Activated CD4-positive, alpha-beta T cell treated with anti-CD3 and anti-CD28 coated beads, Interleukin-2, amount 10 ng/mL, durations not matched to agents 7 days and 5 days (primary cell): Measurements from ENCODE around the gene RTL9. TPM values are rescaled to one million over a fixed set of nuclear protein-coding genes. Genes with fewer than 3 reads are reported as not detected.
"Not testable (repeated sequence)": the region's sequence is repeated elsewhere in the genome, so short reads cannot be mapped to it uniquely, and the experiment has no call there.

Experiments used
- CTCF ChIA-PET: fragments of 350-600 bp; sonication (Branson Sonifier 250); formaldehyde crosslinking; loops from one replicate; lab custom pipeline; 2021; ENCODE audit warnings: antibody characterized with exemption; lab: Charles Lee
- POLR2A ChIA-PET: fragments of 350-600 bp; sonication (Branson Sonifier 250); formaldehyde crosslinking; loops from one replicate; lab custom pipeline; 2021; ENCODE audit warnings: antibody characterized with exemption; lab: Charles Lee
- DNase-seq: peaks from one replicate; pipeline ENCODE4 v3.0.0-alpha.2; 2020
- H3K27ac Mint-ChIP-seq: one replicate; pipeline ENCODE4 v1.8.0; 2021; ENCODE audit warnings: mild to moderate bottlenecking, moderate library complexity, mixed read lengths
- H3K27me3 Mint-ChIP-seq: one replicate; pipeline ENCODE4 v1.8.0; 2021; ENCODE audit warnings: mixed read lengths
- H3K36me3 Mint-ChIP-seq: one replicate; pipeline ENCODE4 v1.8.0; 2021; ENCODE audit warnings: low read depth, mixed read lengths
- H3K4me1 Mint-ChIP-seq: one replicate; pipeline ENCODE4 v1.8.0; 2021; ENCODE audit warnings: mixed read lengths
- H3K4me3 Mint-ChIP-seq: one replicate; pipeline ENCODE4 v1.8.0; 2021; ENCODE audit warnings: mild to moderate bottlenecking, moderate library complexity, mixed read lengths
- H3K9me3 Mint-ChIP-seq: one replicate; pipeline ENCODE4 v1.8.0; 2021; ENCODE audit warnings: mixed read lengths
- total RNA-seq, 2 experiments: library from RNA; stranded (reverse); gene quantifications; one replicate each; pipeline ENCODE4 v1.2.3, GENCODE V29; 2021

Gene RTL9
- total RNA-seq, 2 experiments from 2014 or later = not detected

DNA sequence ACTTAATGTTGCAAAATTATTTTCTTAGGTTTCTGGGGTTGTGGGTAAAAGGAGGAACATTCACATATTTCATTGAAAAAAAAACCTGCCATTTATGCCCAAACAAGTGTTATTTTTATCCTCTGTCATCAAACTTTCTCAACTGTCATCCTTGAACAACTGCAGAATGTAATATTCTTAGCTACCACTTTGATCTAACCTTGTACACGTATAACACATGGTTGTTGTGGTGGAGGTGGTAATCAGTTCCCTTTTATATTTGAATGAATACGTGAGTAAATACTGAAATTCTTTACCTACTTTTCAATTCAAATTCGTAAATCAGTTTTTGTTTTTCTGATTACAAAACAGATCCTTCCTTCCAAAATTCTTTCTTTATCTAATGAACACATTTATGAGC is 37.0 kb upstream of the RTL9 start:
- Mint-ChIP-seq H3K4me1 (peaks cover 5% of the 10 kb centered on the region), H3K9me3 (no peaks in the 10 kb centered on the region), H3K27me3 (peaks cover 6% of the 10 kb centered on the region), H3K36me3 (no peaks in the 10 kb centered on the region), H3K4me3 (no peak overlapping the region), H3K27ac (no peak overlapping the region)
- DNase-seq = no peak
- POLR2A ChIA-PET = no interaction called here
- CTCF ChIA-PET = no interaction called here

DNA sequence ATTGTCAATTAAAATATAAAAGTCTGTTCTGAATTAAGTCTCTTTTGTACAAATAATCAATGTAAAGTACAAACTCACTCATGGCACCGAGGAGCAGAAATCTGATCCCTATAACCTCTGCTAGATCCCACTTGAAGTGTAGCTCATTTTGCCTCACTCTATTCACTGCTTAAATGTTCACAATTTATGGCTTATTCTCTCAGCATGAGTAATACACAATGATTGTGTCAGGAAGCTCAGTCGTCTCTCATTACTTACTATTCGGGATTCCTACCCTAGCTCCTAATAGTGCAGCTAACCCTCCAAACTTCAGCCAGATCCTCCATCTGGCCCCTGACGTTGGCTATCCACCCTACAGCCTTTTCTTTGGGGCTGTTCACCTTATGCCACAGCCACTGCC is 36.0 kb upstream of the RTL9 start:
- POLR2A ChIA-PET = no interaction called here
- H3K27ac Mint-ChIP-seq = no peak overlapping the region

DNA sequence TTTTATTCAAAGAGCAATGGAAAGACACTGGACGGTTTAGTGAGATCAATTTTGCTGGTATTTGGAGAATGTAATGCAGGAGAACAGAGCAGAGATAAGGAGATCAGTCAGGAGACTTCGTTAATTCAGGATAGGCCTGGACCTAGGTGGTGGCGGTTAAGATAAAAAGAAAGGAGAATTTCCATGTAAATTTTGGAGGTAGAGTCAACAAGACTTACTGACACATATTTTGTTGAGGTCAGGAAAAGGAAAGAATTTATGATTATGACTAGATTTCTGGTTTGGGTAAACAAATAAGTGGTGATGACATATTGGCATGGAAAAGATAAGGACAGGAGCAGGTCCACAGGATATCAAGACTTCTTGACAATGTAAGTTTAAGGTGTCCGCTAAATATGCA is 31.9 kb upstream of the RTL9 start:
- Mint-ChIP-seq H3K36me3 (no peaks in the 10 kb centered on the region), H3K27me3 (peaks cover 6% of the 10 kb centered on the region), H3K27ac (no peak overlapping the region), H3K4me3 (no peak overlapping the region), H3K9me3 (no peaks in the 10 kb centered on the region), H3K4me1 (no peaks in the 10 kb centered on the region)
- CTCF ChIA-PET = no interaction called here
- no peak for DNase-seq
- POLR2A ChIA-PET = no interaction called here

More for the DNA sequence above, 36.0 kb upstream of the RTL9 start:
- Mint-ChIP-seq H3K36me3 (no peaks in the 10 kb centered on the region), H3K4me3 (no peak overlapping the region), H3K27me3 (peaks cover 6% of the 10 kb centered on the region), H3K9me3 (no peaks in the 10 kb centered on the region), H3K4me1 (peaks cover 5% of the 10 kb centered on the region)
- CTCF ChIA-PET = interaction anchor here (1.0 to 1.2 kb wide), 2 partner anchors 13 to 34 kb away, joined by 3 read pairs; no protein-coding TSS in a partner anchor
- DNase-seq = no peak

DNA sequence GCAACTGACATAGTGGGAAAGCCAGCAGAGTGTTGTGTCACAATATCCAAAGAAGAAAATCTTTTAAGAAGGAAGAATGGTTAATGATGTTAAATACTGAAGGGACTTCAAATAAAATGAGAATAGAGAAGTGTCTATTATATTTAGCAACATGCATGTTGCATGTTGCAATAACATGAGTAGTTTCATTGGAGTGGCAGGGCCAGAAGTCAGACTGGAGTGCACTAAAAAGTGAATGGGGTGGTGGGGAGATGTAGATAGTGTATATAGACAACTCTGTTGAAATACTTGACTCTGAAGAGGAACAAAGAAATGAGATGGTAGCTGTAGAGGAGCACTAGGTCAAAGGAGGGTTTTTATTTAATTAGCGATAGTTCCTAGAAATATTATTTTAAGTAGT is 31.3 kb upstream of the RTL9 start:
- ChIA-PET POLR2A (no interaction called here), CTCF (no interaction called here)
- H3K9me3 Mint-ChIP-seq = no peaks in the 10 kb centered on the region
- H3K4me3 Mint-ChIP-seq = no peak overlapping the region
- H3K27ac Mint-ChIP-seq = no peak overlapping the region
- H3K4me1 Mint-ChIP-seq = no peaks in the 10 kb centered on the region
- DNase-seq = no peak
- no peaks in the 10 kb centered on the region for H3K36me3 Mint-ChIP-seq
- peaks cover 3% of the 10 kb centered on the region for H3K27me3 Mint-ChIP-seq

DNA sequence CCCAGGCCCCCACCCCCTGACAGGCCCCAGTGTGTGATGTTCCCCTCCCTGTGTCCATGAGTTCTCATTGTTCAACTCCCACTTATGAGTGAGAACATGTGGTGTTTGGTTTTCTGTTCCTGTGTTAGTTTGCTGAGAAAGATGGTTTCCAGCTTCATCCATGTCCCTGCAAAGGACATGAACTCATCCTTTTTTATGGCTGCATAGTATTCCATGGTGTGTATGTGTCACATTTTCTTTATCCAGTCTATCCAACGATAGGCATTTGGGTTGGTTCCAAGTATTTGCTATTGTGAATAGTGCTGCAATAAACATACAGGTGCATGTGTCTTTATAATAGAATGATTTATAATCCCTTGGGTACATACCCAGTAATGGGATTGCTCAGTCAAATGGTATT is 30.0 kb upstream of the RTL9 start:
- H3K27ac Mint-ChIP-seq, CTCF ChIA-PET: not testable (repeated sequence)

DNA sequence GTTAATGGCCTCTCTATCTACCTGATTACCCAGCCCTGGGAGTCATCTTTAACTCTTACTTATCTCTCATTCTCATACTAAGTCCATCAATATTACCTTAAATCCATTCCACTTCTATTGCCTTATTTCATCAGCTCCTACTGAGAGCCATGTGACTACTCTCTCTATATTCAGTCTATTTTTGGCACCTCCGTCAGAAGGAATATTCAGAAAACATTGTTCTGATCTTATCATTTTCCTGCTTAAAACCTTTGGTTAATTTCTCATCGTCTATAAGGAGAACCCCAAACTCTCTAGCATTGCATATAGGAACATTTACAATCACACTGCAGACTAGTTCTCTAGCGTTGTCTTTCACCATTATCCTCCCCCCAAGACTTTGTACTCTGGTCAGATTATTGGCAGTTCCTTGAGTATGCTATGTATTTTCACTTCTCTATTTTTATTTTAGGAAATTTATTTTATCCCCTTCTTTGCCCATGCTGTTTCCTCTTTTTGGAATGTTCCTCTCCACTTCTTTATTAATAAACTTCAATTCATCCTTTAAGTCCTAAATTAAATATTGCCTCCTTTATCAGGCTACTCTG is 27.1 kb upstream of the RTL9 start:
- H3K4me1 Mint-ChIP-seq = no peaks in the 10 kb centered on the region
- H3K27ac Mint-ChIP-seq = no peak overlapping the region
- no peaks in the 10 kb centered on the region for H3K36me3 Mint-ChIP-seq
- DNase-seq = no peak
- no peaks in the 10 kb centered on the region for H3K9me3 Mint-ChIP-seq
- no peaks in the 10 kb centered on the region for H3K27me3 Mint-ChIP-seq
- CTCF ChIA-PET = no interaction called here
- POLR2A ChIA-PET = no interaction called here
- H3K4me3 Mint-ChIP-seq = no peak overlapping the region

More for the DNA sequence above, 30.0 kb upstream of the RTL9 start:
- POLR2A ChIA-PET, H3K9me3 Mint-ChIP-seq, H3K4me1 Mint-ChIP-seq, H3K27me3 Mint-ChIP-seq, H3K36me3 Mint-ChIP-seq, DNase-seq, H3K4me3 Mint-ChIP-seq: not testable (repeated sequence)

DNA sequence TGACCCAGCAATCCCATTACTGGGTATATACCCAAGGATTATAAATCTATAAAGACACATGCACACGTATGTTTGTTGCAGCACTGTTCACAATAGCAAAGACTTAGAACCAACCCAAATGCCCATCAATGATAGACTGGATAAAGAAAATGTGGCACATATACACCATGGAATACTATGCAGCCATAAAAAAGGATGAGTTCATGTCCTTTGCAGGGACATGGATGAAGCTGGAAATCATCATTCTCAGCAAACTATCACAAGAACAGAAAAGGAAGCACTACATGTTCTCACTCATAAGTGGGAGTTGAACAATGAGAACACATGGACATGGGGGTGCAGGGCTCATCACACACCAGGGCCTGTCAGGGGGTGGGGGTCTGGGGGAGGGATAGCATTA is 25.2 kb upstream of the RTL9 start:
- DNase-seq, CTCF ChIA-PET, H3K9me3 Mint-ChIP-seq, H3K4me1 Mint-ChIP-seq, H3K4me3 Mint-ChIP-seq, H3K27ac Mint-ChIP-seq, H3K36me3 Mint-ChIP-seq, H3K27me3 Mint-ChIP-seq, POLR2A ChIA-PET: not testable (repeated sequence)

DNA sequence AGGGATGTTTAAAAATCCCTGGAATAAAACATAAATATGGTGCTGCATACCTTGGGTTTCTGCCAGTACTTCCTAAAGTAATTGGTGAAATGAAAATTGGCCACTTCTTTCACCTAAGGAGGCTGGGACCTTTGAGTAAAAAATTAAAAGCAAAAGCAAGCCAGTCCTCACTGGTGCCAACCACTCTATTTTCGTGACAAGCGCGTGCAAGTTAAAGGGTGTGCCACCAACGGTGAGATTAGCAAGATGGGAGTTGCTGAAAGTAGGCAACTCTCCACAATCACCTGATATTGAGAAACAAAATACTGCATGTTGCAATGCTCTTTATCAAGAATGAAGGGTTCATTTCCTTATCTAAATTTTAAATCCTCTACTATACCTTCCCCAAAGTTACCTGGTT is 19.7 kb upstream of the RTL9 start:
- Mint-ChIP-seq H3K27ac (no peak overlapping the region), H3K4me1 (no peaks in the 10 kb centered on the region), H3K4me3 (no peak overlapping the region), H3K36me3 (no peaks in the 10 kb centered on the region), H3K9me3 (no peaks in the 10 kb centered on the region), H3K27me3 (no peaks in the 10 kb centered on the region)
- POLR2A ChIA-PET = no interaction called here
- DNase-seq = no peak
- CTCF ChIA-PET = no interaction called here

DNA sequence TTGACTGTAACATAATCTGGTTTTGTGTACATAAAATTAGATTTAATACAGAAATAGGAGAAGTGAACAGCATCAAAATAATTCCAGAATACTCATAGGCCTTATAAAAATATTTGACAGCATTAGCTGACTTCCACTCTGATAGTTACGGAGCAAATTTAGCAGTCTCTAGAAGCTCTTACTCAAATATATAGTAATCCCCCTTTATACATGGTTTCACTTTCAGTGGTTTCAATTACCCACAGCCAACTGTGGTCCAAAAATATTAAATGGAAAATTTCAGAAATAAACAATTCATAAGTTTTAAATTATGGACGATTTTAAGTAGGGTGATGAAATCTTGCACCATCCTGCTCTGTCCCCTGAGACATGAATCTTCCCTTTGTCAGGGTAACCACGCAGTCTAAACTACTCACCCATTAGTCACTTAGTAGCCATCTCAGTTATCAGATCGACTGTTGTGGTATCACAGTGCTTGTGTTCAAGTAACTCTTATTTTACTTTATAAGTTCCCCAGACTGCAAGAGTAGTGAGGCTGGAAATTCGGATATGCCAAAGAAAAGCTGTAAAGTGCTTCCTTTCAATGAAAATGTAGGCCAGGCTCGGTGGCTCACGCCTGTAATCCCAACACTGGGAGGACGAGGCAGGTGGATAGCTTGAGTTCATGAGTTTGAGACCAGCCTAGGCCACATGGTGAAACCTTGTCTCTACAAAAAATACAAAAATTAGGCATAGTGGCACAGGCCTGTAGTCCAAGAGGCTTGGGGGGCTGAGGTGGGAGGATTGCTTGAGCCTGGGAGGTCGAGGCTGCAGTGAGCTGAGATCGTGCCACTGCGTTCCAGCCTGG is 17.2 kb upstream of the RTL9 start:
- Mint-ChIP-seq H3K36me3 (no peaks in the 10 kb centered on the region), H3K9me3 (no peaks in the 10 kb centered on the region), H3K4me3 (no peak overlapping the region), H3K27ac (no peak overlapping the region), H3K27me3 (no peaks in the 10 kb centered on the region), H3K4me1 (no peaks in the 10 kb centered on the region)
- ChIA-PET CTCF (interaction anchor here (0.7 kb wide), 1 partner anchor 30 kb away, joined by 4 read pairs; no protein-coding TSS in a partner anchor), POLR2A (no interaction called here)
- DNase-seq = no peak

DNA sequence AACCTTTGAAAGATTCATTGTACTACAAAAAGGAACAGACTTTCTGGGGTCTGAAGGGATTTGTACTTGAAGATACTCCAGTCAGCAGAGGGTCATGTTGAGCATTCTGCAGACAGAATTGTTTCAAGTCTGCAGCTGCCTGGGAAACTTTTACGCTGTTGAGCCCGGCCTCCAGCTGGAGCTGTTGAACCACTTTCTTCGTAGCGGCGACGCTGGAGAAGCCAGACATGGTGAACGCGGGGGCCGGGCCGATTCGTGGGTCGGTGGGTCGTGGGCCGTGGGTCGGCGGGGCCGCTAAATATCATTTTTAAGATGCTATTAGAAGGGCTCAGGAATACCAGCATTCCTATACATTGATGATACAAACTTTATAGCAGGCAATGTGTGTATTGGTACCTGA is 12.0 kb upstream of the RTL9 start:
- H3K9me3 Mint-ChIP-seq = no peaks in the 10 kb centered on the region
- CTCF ChIA-PET = no interaction called here
- no peaks in the 10 kb centered on the region for H3K36me3 Mint-ChIP-seq
- no peaks in the 10 kb centered on the region for H3K27me3 Mint-ChIP-seq
- DNase-seq = no peak
- H3K4me1 Mint-ChIP-seq = no peaks in the 10 kb centered on the region
- POLR2A ChIA-PET = no interaction called here
- no peak overlapping the region for H3K4me3 Mint-ChIP-seq
- H3K27ac Mint-ChIP-seq = no peak overlapping the region

DNA sequence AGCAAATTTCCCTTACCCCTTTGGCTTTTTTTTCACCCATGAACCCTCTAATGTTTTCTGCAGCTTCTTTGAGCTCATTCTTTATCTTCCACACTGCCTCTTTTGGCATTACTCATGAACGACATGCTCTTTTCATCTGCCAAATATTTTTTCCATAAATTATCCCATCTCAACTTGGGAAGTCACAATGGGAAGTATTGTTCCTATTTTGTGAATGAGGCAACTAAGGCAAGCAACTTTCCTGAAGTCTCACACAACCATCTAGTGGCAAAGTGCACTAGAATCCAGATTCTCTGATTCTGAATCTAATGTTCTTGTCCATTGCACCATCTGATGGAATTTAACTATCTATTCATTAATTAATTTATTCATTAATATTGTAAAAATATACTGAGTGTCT is 625 bp downstream of the RTL9 start:
- no peaks in the 10 kb centered on the region for H3K27me3 Mint-ChIP-seq
- H3K9me3 Mint-ChIP-seq = no peaks in the 10 kb centered on the region
- H3K36me3 Mint-ChIP-seq = no peaks in the 10 kb centered on the region
- ChIA-PET CTCF (no interaction called here), POLR2A (no interaction called here)
- H3K4me1 Mint-ChIP-seq = no peaks in the 10 kb centered on the region
- no peak for DNase-seq
- H3K4me3 Mint-ChIP-seq = no peak overlapping the region
- no peak overlapping the region for H3K27ac Mint-ChIP-seq

DNA sequence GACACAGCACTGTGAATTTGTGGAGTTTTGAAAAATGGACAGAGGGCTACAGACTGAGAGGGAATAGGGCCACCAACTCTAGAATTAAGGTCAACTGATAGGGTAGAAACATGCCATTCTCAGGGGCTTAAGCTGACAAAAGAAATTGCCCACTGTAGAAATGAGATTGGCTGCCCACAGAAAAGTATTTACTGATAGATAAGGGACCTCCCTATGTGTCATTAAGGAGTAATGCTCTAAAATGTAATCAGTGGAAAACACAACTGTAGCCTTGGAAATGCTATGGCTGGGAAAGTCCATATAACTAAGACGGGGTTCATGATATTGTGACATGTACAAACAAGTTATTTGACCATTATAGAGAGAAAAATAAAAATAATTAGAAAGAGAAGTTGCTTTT is 4.6 kb downstream of the RTL9 start:
- H3K4me3 Mint-ChIP-seq = no peak overlapping the region
- DNase-seq = no peak
- ChIA-PET POLR2A (no interaction called here), CTCF (no interaction called here)
- H3K36me3 Mint-ChIP-seq = no peaks in the 10 kb centered on the region
- H3K9me3 Mint-ChIP-seq = no peaks in the 10 kb centered on the region
- no peaks in the 10 kb centered on the region for H3K27me3 Mint-ChIP-seq
- no peak overlapping the region for H3K27ac Mint-ChIP-seq
- no peaks in the 10 kb centered on the region for H3K4me1 Mint-ChIP-seq

DNA sequence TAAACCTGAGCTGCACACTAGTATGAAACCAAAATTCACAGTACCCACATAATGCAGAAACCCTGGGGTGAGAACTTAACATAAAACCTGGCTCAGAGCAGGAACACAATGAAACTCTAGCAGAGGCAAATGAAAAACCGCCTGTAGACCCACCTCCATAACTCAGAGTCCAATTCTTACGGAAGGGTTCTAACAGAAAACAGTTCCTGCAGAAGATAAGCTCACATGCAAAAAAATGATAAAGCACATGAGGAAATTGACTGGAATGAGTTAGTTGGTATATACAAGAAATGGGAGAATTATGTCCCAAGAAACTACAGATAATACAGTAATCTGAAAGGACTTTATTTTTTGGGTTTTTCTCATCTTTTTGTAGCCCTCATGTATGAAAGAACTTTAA is 14.7 kb downstream of the RTL9 start:
- Mint-ChIP-seq H3K4me1 (no peaks in the 10 kb centered on the region), H3K27me3 (no peaks in the 10 kb centered on the region), H3K4me3 (no peak overlapping the region), H3K9me3 (no peaks in the 10 kb centered on the region), H3K36me3 (no peaks in the 10 kb centered on the region), H3K27ac (no peak overlapping the region)
- POLR2A ChIA-PET = interaction anchor here (0.5 kb wide), 1 partner anchor 230 kb away, joined by 4 read pairs; no protein-coding TSS in a partner anchor
- DNase-seq = no peak
- CTCF ChIA-PET = no interaction called here
